GM19452 (cell line): ENCODE measurements around the gene EVL.
A peak's percentile ranks its signal among the peaks of the same experiment; 100 is the strongest.
"Not testable (repeated sequence)": the region's sequence is repeated elsewhere in the genome, so short reads cannot be mapped to it uniquely, and the experiment has no call there.

Source experiments
- ATAC-seq: cut with Tn5 transposase; IDR thresholded peaks from one replicate; pipeline ENCODE4 v1.9.1; 2021; ENCODE audit not compliant: unreplicated experiment

The EVL gene

DNA sequence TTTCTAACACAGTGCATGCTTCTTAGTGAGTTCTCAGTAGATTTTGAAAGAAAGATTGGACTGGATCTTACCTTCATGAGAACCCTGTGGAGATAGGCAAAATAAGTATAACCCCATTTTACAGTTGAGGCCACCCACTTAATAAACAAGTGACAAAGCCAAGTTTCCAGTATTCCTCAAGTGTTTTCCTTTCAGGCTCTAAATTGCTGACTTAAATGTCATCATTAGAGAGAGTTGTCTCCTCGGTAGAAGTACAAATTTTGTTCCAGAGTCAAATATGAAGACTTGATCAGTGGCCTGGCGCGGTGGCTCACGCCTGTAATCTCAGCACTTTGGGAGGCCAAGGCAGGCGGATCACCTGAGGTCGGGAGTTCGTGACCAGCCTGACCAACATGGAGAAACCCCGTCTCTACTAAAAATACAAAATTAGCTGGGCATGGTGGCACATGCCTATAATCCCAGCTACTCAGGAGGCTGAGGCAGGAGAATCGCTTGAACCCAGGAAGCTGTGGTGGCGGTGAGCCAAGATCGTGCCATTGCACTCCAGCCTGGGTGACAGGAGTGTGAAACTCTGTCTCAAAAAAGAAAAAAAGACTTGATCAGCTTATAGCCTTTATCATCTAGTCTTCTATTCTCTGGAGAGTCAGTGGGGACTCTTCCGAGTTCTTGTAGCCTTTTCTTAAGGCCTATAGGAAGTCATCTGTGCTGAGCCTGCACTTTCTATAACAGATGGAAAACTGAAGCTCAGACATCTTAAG is 708 bp upstream of the EVL start:
- ATAC-seq, result not testable (repeated sequence)

DNA sequence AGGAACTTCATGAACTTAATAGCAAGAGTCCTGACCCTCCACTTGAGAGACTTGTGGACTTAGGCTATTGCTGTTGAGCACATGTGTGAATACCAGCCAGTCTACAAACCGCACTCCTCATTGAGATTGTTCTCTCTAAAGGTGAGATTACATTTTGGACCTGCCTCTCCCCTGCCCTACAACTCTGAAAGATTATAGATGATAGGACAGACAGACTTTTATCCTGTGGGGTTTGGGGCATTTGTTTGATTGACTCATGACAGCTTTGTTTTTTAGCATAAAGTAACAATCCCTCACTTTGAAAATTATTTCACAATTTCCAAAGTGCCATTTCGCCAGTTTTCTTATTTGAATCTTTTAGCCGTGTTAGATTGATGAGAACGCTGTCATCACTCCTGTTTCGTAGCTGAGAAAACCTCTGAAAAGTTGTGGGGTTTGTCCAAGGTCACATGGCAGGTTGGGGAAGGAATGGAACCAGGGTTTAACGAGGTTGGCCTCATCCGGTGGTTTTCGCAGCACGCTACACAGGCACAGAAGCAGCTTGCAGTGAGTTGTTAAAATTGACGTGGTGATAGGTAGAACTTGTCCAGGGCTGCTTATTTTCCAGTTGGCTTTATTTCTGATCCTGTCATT is 836 bp downstream of the EVL start:
- peak; percentile 40 for ATAC-seq

DNA sequence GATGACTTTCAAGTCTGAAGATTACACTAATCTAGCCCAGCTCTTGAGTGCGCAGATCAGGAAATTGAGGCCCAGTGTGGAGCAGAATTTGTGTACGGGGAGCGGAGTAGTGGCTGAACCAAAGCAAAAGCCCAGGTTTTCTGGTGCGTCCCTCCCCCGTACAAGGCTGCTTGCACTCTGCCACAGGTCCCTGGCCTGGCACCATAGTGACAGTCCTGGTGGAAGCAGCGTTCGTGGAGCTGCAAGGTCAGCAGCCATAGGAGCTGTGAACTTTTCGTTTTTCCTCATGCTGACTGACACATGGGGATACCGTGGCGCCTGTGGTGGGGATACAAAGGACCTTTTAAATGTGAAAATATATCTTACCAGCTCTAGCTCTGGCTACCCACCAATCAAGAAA is 1.7 kb downstream of the EVL start:
- ATAC-seq, result no peak

DNA sequence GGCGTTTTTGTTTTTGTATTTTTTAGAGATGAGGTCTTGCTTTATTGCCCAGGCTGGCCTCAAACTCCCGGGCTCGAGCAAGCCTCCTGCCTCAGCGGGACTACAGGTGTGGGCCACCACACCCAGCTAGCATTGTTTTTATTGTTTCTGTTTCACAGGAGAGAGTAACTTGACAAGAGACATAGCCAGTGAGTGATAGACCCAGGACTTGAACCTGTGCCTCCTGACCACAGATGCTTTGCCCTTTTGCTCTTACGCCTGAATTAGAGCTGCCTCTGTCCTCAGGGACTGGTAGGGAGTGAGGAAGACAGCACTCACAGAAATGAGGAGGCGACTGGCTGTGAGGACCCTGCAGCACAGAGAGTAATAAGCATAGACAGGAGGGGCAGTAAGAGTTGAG is 2.3 kb downstream of the EVL start:
- no peak for ATAC-seq

DNA sequence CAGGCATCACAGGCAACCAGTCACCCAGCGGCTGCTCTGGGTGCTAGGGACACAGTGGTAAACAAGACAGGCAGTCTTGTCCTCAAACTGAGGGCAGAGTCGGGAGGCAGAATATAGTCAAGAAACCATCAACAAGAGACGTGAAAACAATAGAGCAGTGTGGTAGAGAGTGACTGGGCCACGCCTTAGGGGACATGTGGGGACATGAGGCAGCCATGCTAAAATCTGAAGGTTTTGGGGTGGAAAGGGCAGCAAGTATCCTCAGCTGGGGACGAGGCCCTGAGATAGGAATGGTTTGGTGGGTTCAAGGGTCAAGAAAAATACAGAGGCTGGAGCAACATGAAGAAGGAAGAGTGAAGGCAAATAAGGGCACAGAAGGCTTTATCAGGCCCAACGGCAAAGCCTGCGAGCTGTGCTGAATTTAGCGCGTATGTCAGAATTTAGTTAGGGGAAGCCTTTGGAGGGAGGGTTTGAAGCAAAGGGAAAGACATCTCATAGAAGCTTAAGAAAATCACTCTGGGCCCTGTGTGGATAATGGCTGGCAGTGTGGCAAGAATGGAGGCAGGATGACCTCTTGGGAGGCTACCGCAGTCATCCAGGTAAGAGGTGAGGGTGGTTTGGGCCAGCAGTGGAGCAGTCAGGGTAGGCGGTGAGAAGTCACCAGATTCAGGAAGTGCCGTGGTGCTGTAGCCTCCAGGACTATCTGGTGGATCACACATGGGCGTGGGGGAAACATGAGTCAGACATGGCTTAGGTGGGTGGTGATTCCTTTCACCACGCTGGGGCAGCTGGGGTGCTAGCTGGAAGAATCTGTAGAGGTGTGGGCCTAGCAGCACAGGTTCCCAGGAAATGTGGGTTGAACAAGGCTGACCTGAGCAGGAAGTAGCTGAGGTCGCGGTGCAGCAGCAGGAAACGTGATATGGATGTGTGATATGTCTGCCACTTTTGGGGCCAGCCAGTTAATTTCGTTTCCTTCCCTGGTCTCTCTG is 3.0 kb downstream of the EVL start:
- peak; percentile 38 for ATAC-seq

DNA sequence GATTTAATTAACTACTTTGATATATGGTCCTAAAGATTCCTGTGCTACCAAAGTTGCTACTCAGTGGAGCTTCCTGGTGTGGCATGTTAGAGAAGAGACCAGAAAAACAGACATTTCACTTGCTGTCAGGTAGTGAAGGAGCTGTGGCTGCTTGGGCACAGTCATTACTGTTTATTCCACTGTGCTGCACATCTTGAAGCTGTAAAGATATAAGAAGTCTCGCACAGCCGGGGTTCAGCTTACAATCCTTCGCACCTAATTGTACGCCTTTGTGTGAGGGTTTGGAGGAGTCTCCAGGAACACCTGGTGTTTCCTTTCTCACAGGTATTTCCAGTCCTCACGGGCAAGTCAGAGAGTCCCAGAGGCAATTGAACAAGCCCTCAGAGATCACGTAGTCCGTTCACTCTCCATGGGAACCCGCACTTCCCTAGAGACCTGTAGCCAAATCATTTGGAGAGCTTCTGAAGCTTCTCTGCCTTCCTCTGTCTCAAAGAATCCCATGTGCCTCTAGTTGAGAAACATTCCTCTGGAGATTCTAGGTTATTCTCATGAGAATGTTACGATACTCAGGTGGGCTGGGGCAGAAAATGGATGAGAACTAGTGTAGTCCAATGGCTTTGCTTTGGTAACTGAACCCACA is 4.1 kb downstream of the EVL start:
- no peak for ATAC-seq

DNA sequence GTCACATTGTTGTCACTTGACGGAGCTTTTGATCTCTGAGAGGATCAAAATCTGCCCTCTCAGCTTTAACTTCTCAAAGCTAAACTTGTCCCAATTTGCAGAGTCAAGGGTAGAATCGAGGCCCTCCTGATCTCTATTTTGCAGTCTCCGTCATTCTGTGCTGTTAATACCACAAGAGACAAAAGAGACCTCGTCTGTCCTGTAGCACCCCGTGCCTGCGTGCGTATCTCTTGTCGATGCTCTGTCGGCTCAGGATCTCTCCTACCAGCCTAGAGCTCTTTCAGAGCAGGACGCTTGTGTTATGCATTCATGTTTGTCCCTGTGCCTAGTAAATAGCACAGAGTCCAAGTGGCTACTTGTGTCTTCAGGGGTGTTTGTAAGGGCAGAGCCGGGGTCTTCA is 5.1 kb downstream of the EVL start:
- ATAC-seq, result no peak

DNA sequence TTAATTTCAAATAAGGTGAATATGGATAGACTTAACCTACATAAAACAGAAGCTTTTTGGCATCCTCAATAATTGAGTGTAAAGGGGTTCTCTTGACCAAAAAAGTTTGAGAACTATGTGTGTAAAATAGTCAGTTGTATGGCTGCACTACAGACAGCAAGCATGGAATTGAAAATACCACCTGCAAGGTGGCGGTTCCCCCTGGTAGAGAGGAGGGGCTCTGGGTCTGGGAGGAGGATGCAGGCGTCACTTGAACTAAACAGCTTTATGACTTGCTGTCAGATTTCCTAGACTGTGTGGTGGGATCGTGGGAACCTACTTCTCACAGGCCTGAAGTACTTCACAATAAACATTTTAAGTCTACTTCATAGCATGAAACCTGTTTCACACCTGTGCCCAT is 6.3 kb downstream of the EVL start:
- ATAC-seq, result no peak

DNA sequence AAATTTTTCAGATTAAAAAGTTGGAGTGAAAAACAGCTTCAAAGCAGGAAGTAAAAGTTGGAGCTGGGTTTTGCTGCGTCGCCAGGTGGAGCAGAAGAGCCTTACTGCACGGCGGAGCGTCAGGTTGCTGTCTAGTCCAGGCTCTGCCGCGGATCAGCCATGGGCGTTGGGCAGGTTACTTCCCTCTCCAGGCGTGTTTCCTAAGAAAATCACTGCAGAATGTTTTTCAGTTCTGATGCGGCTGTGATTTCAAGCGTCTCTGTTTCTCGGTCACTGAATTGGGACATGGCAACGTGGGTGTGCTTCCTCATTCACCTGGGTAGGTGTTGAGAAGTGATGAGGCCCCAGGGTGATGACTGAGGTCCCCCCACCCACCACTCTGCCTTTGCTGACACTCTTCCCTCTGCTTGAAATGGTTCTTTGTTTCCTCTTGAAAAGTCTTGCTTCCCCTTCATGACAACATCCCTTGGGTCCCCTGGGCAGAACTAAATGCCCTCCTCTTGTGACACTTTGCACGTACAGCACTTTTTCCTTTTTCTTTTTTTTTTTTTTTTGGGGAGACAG is 7.6 kb downstream of the EVL start:
- ATAC-seq, result no peak

DNA sequence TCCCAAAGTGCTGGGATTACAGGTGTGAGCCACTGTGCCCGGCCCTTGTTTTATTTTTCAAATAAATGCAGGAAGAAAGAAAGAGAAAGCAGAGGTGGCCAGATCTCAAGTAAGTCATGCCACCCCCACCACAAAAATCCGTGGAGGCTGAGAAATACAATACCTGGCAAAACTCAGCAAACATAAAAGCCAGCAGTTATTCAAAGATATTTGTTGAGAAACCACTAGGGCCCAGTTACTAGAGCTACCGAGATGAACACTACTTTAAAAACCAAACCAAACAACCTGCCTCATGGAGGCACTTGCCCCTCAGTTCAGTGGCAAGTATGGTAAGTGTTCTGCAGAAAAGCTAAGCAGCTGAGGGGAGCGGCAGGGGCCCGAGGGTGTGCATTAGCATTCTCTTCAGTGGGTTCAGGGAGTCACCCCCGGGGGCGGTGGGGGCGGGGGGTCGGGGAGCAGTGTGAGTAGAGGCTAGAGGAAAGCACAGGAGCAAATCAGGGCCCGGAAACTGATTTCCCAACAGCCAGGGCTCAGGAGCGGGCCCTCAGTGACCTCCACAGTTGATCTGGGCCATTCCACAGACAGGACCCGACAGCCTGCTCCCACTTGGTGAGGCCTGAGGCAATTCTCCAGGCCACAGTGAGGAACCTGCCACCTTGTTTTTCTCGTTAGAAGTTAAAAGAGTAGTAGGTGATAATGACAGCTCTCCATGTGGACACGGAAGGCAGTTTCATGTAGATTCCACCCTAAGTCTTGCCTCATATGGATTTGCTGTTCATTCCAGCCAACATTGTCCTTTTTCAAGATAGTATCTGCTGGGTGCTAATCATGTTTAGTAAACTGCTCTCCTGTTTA is 8.6 kb downstream of the EVL start:
- ATAC-seq, result no peak

DNA sequence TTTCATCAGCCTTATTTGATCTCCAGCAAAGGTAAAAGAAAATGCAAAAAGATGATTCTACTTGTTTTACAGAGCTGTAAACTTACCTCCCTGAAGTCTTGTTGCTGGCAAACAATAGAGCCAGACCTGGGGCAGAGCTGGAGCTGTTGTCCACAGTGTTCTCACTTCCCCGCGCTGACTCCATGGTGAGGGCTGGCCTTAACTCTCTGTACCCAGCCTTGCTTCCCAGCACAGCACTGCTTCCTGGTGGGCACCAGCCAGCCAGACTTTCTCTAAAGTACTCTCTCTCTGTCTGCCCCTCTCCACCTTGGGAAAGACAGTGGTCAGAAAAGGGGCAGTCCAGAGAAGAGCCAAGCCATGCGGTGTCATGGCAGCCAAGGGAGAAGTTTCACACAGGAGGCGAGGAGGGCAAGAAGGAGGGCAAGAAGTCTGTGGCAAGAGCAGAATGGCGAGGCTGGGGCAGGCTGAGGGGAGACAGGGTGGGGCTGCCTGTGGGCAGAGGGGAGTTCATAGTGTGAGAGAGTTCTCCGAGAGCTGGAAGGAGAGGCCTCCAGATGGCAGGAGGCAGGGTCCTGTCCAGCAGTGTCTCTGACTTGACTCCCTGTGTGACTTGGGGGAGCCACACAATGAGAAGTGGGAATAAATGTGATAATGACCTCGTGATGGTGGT is 9.3 kb downstream of the EVL start:
- ATAC-seq, result no peak

DNA sequence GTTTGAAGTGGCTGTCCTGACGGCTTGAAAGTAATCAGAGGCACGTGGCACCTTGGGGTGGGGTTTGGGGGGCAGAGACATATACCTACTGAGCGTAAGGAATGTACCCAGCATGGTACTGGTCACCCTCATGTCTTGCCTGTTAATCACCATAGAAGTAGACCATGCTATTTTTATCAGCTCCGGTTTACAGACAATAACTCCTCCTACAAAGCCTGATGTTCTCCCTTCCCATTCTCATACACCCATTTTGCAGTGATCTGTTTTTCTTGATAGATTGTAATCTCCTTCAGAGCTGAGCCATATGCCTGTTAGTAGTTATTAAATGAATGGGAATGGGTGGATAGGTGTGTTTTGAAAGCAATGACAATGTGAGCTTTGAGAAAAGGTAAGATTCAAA is 10.5 kb downstream of the EVL start:
- no peak for ATAC-seq

DNA sequence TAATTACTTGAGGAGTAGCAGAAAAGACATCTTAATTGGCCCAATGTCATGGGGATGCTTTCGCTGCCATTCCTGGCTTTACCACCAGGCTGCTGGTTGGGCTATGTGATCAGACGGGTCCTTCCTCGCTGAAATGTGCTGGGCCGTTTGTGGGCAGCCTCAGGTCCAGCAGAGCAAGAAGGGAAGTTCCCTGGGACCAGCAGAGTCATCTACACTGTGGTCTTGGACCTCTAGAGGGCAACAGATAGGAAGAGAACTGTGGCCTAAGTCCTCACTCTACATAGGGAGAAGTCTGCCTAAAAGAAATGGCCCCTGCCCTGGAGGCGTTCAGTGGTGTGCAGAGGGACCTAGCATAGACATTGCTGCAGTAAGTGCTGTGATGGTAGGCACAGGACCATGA is 10.9 kb downstream of the EVL start:
- ATAC-seq, result peak; percentile 39

DNA sequence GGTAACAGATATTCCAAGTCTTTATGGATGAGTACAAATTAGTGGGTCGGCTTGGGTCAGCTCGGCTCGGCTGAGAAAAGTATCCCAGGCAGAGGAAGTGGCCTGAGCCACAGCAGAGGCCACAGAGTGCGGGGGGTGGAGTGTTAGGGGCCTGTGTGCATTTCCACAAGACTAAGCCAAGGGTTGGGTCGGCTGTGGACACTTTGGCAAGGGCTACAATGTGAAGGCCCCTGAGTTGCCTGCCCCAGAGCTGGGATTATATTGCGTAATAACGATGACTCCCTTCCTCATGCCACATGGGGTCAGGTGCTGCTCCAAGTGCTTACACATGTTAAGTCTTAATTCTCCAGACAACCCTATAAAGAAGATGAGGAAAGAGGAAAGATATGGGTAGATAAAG is 11.4 kb downstream of the EVL start:
- no peak for ATAC-seq

DNA sequence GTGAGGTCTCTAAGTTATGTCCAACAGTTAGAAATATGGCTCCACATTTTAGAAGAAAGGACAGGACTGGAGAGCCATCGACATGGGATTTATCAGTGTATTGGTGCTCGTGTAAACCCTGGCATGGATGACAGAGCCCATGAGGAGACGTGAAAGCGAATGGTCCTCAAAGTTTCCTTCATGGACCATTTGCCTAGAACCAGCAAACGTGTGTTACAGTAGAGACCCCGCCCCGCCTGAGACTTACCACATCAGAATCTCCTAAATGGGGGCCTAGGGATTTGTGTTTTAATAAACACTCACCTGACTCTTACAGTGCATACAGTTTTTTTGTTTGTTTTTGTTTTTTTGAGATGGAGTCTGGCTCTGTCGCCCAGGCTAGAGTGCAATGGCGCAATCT is 12.2 kb downstream of the EVL start:
- ATAC-seq, result no peak

DNA sequence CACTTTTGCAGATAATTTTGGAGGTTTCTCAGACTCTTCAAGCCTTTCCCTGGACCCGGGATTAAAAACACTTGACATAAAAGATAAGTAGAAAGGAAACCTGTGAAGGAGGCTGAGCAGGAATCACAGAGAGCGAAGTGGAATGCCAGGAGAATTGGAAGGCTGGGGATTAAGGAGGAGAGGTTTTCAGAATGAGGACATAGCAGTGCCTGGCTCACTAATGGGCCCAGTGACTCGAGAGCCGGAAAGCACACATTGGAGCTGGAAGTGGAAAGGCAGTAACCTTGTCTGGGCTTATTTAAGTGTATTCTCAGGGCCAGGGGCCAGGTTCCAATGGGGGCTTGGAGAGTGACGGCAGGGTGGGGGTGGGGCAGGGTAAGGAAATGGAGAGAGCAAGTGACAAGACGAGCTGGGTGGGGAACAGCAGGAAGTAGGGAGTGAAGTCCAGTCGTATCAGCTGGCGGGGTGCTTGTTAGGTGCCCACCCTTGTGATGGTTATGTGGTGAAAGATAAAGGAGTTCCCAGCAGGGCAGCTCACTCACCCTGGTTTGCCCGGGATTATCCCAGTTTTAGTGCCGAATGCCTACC is 13.1 kb downstream of the EVL start:
- ATAC-seq, result no peak

DNA sequence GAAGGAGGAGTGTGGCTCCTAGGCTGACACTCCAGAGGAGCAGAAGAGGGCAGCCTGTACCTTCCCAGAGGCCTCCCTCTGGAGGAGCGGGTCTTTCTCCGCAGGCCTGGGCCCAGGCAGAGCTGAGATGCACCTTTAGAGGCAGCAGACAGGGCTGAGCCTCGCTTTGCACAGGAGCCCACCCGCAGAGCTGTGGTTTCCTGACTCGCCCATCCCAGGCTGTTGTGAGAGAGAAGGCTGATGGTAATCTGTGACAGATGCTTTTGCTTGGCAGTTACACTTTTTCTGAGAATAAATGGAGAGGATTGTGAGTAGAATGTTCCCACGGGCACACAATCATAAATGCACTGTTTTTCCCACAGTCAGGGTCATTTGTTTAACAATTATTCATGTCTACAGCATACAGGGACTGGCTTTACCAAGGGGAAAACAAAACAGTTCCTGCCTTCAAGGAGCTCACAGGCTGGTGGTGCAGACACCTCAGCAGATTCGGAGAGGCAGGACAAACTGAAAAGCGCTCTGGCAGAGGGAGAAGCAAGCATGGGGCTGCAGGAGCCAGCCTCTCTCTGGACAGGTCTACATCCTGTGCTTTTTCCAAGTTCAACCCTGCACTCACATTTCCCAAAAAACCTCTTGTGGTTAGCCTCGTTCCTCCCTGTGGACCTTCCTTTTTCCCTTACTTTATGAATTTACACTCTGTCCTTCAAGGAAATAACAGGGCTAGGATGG is 13.9 kb downstream of the EVL start:
- peak; percentile 62 for ATAC-seq

DNA sequence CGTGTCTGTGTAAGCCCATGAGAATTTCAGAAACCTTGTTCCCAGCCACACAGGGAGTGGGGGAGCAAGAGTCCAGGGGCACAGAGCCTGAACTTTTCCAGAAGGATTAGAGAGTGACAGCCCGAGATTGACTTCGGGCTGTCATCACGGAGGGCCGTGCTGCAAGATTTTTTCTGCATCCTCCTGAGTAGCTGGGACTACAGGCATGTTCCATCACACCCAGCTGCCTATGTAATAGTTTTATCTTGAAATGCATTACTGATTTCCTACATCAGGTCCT is 14.4 kb downstream of the EVL start:
- ATAC-seq, result no peak

DNA sequence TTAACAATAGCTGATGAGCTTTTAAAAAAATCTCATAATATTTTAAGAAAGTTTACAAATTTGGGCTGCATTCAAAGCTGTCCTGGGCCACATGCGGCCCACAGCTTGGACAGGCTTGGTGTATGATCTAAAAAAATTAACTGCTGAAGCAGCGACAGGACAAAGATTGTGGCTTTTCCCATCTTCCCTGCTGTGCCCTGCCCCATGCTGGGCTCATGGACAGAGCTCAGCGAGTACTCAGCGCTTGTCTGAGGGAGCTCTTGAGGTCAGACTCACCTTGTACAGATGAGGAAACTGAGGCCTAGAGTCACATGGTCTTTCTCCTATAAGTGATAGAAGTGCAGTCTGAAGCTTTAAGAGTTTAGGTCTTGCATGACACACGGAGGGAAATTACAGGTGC is 15.0 kb downstream of the EVL start:
- ATAC-seq, result no peak
